H9 (cell line): ENCODE measurements around the gene STK24. TPM values are rescaled to one million over a fixed set of nuclear protein-coding genes. Genes with fewer than 3 reads are reported as not detected.

ENCODE experiments used
- DNase-seq: peaks from one replicate; pipeline ENCODE4 v3.0.0-alpha.2; 2017
- H2AFZ ChIP-seq: one replicate; pipeline ENCODE4 v1.6.1; 2013; ENCODE audit warnings: mild to moderate bottlenecking, low read length, control low read depth, moderate library complexity
- H2AK5ac ChIP-seq: 2 replicates; pipeline ENCODE4 v1.6.1; 2013; ENCODE audit warnings: low read length, control low read depth, mixed read lengths; ENCODE audit not compliant: insufficient read length
- H2BK120ac ChIP-seq: one replicate; pipeline ENCODE4 v1.6.1; 2013; ENCODE audit warnings: low read depth, mild to moderate bottlenecking, low read length, control low read depth, inconsistent platforms; ENCODE audit not compliant: poor library complexity, severe bottlenecking
- H2BK12ac ChIP-seq: 2 replicates; pipeline ENCODE4 v1.6.1; 2013; ENCODE audit warnings: low read length, control low read depth, mixed read lengths, low read depth; ENCODE audit not compliant: insufficient read length
- H2BK15ac ChIP-seq: 2 replicates; pipeline ENCODE4 v1.6.1; 2013; ENCODE audit warnings: low read depth, low read length, control low read depth
- H2BK20ac ChIP-seq: one replicate; pipeline ENCODE4 v1.6.1; 2013; ENCODE audit warnings: low read depth, mild to moderate bottlenecking, low read length, control low read depth, inconsistent platforms; ENCODE audit not compliant: poor library complexity, severe bottlenecking
- H2BK5ac ChIP-seq: 2 replicates; pipeline ENCODE4 v1.6.1; 2013; ENCODE audit warnings: low read length, control low read depth, mixed read lengths; ENCODE audit not compliant: insufficient read length
- H3K14ac ChIP-seq: 2 replicates; pipeline ENCODE4 v1.6.1; 2013; ENCODE audit warnings: low read length, control low read depth; ENCODE audit not compliant: insufficient read depth
- H3K18ac ChIP-seq: 2 replicates; pipeline ENCODE4 v1.6.1; 2013; ENCODE audit warnings: low read depth, mild to moderate bottlenecking, mixed read lengths, low read length, control low read depth; ENCODE audit not compliant: insufficient read length
- H3K23ac ChIP-seq: 2 replicates; pipeline ENCODE4 v1.6.1; 2013; ENCODE audit warnings: low read length, control low read depth, mixed read lengths, low read depth; ENCODE audit not compliant: insufficient read length
- H3K23me2 ChIP-seq: 2 replicates; pipeline ENCODE4 v1.6.1; 2013; ENCODE audit warnings: low read depth, mild to moderate bottlenecking, mixed read lengths, low read length, control low read depth; ENCODE audit not compliant: insufficient read length, poor library complexity, severe bottlenecking
- H3K27ac ChIP-seq: 2 replicates; pipeline ENCODE4 v1.5.1; 2013; ENCODE audit warnings: low read length, control low read depth, mixed read lengths, low read depth; ENCODE audit not compliant: insufficient read length
- H3K27me3 ChIP-seq: 2 replicates; pipeline ENCODE4 v1.6.1; 2013; ENCODE audit warnings: low read length, control low read depth, inconsistent platforms; ENCODE audit not compliant: insufficient read depth
- H3K4ac ChIP-seq: 2 replicates; pipeline ENCODE4 v1.6.1; 2013; ENCODE audit warnings: low read depth, mild to moderate bottlenecking, control low read depth, inconsistent platforms, low read length, moderate library complexity
- H3K4me1 ChIP-seq: 2 replicates; pipeline ENCODE4 v1.6.1; 2013; ENCODE audit warnings: low read length, control low read depth, inconsistent platforms; ENCODE audit not compliant: insufficient read depth
- H3K4me2 ChIP-seq: 2 replicates; pipeline ENCODE4 v1.6.1; 2013; ENCODE audit warnings: low read length, control low read depth, mixed read lengths; ENCODE audit not compliant: insufficient read length, insufficient read depth
- H3K56ac ChIP-seq: 2 replicates; pipeline ENCODE4 v1.6.1; 2013; ENCODE audit warnings: low read depth, mild to moderate bottlenecking, mixed read lengths, low read length, control low read depth; ENCODE audit not compliant: insufficient read length
- H3K79me1 ChIP-seq: 2 replicates; pipeline ENCODE4 v1.6.1; 2013; ENCODE audit warnings: low read depth, mild to moderate bottlenecking, moderate library complexity, low read length, control low read depth, inconsistent platforms; ENCODE audit not compliant: insufficient read depth, poor library complexity, severe bottlenecking
- H3K79me2 ChIP-seq: 2 replicates; pipeline ENCODE4 v1.6.1; 2013; ENCODE audit warnings: low read length, control low read depth, inconsistent platforms; ENCODE audit not compliant: insufficient read depth
- H3K9ac ChIP-seq: 2 replicates; pipeline ENCODE4 v1.6.1; 2013; ENCODE audit warnings: low read length, control low read depth, mixed read lengths; ENCODE audit not compliant: insufficient read length; ENCODE audit errors: extremely low read depth
- H3K9me3 ChIP-seq: one replicate; pipeline ENCODE4 v1.6.1; 2013; ENCODE audit warnings: low read depth, low read length, inconsistent platforms; ENCODE audit not compliant: control insufficient read depth
- H3T11ph ChIP-seq: one replicate; pipeline ENCODE4 v1.6.1; 2013; ENCODE audit warnings: mild to moderate bottlenecking, low read length, control low read depth, inconsistent platforms
- H4K20me1 ChIP-seq: one replicate; pipeline ENCODE4 v1.6.1; 2013; ENCODE audit not compliant: control insufficient read depth, insufficient read length, insufficient read depth
- H4K5ac ChIP-seq: 2 replicates; pipeline ENCODE4 v1.6.1; 2013; ENCODE audit warnings: low read depth, mild to moderate bottlenecking, mixed read lengths, low read length, control low read depth; ENCODE audit not compliant: insufficient read length
- H4K8ac ChIP-seq: replicated peaks from 2 replicates; pipeline ENCODE4 v1.6.1; 2013; ENCODE audit warnings: low read length, control low read depth, mixed read lengths, low read depth; ENCODE audit not compliant: insufficient read length
- H4K91ac ChIP-seq: 2 replicates; pipeline ENCODE4 v1.6.1; 2013; ENCODE audit warnings: low read depth, mild to moderate bottlenecking, moderate library complexity, mixed read lengths, low read length, control low read depth; ENCODE audit not compliant: insufficient read length
- H3K27ac Mint-ChIP-seq, 3 experiments: 2 replicates in 2 of 3; 3 replicates in 1 of 3; pipeline ENCODE4 v1.8.0; 2020 to 2021; ENCODE audit warnings: mixed read lengths in 3 of 3, mild to moderate bottlenecking in 1 of 3, moderate library complexity in 1 of 3
- H3K27me3 Mint-ChIP-seq: 2 replicates; pipeline ENCODE4 v1.8.0; 2021; ENCODE audit warnings: low read depth, mild to moderate bottlenecking, moderate library complexity, mixed read lengths
- H3K36me3 Mint-ChIP-seq, 3 experiments: 2 replicates in 2 of 3; 3 replicates in 1 of 3; pipeline ENCODE4 v1.8.0; 2020 to 2021; ENCODE audit warnings: low read depth in 3 of 3, mixed read lengths in 3 of 3; ENCODE audit not compliant: insufficient read depth in 1 of 3
- H3K4me1 Mint-ChIP-seq, 2 experiments: 2 replicates each; pipeline ENCODE4 v1.8.0; 2020; ENCODE audit warnings: mixed read lengths in 2 of 2
- H3K4me3 Mint-ChIP-seq, 2 experiments: 2 replicates in 1 of 2; 3 replicates in 1 of 2; pipeline ENCODE4 v1.8.0; 2020 to 2021; ENCODE audit warnings: mild to moderate bottlenecking in 2 of 2, mixed read lengths in 2 of 2, moderate library complexity in 1 of 2
- H3K9me3 Mint-ChIP-seq, 2 experiments: 2 replicates in 1 of 2; 3 replicates in 1 of 2; pipeline ENCODE4 v1.8.0; 2020; ENCODE audit warnings: mild to moderate bottlenecking in 2 of 2, mixed read lengths in 2 of 2, moderate library complexity in 1 of 2
- CTCF ChIP-seq: fragments of 200-600 bp; sonication (generic); conservative IDR thresholded peaks from 3 replicates; pipeline ENCODE4 v1.8.0; 2021; ENCODE audit warnings: antibody characterized with exemption, mild to moderate bottlenecking
- WGBS: extraction: QIAGEN DNeasy Blood & Tissue Kit; methylation state at CpG from one replicate; pipeline ENCODE4 v1.1.7; 2013; ENCODE audit warnings: missing lambda C conversion rate, low lambda C conversion rate, mixed read lengths; ENCODE audit not compliant: insufficient read length; ENCODE audit errors: extremely low coverage; 5-methylcytosine and 5-hydroxymethylcytosine counted together
- total RNA-seq: library from RNA; stranded (reverse); gene quantifications from 2 replicates; pipeline ENCODE4 v1.2.1, GENCODE V29; 2021

STK24 gene
- total RNA-seq, 1 experiment from 2014 or later = 134 TPM

DNA sequence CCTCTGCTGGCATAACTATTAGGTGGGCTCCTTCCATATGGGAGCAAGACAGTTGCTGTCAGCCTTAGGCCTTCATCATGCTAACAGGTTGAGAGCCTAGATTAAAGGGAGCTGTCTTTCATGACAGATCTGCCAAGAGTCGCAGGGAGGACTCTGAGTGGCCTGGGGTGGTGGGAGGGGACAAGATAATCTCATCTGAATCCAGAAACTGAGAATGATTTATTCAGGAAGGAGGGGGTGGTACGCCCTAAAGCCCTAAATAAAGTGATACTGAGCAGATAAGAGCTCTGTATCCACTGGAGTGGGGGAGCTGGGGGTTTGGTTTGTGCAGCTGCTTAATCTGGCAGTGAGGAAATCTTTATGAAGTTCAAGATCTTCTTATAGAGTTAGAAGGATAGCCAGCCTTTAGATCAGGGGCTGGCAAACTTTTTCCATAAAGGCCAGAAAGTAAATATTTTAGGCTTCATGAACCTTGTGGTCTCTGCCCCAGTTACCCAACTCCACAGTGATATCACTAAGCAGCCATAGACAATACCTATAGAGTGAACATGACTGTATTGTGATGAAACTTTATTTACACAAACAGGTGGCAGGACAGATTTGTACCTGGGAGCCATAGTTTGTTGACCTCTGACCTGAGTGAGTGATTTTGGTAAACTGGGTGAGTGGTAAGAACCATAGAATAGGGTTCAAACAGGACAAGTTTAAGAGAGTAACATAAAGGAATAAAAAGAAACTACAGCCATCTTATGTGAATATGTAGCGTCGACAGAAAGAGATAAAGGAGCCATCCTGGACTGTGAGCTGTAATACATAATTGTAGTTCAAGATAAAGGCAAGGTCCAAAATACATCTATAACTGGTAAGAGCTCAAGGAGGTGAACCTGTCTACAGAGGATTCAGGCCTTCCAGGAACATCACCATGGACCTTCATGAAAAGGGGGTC lies 9.8 kb upstream of the STK24 start:
- no CpG with 5 or more reads among the region's 4 CpGs for WGBS
- no peak for TF ChIP-seq CTCF

More for the DNA sequence above, 9.8 kb upstream of the STK24 start:
- no peaks in the 10 kb centered on the region for H3K79me1 ChIP-seq
- no peak overlapping the region for H2BK5ac ChIP-seq
- no peak overlapping the region for H3K27ac ChIP-seq
- Mint-ChIP-seq H3K4me3 (no peak overlapping the region), H3K9me3 (no peaks in the 10 kb centered on the region), H3K4me1 (peaks cover 0 to 5% of the 10 kb centered on the region in 2 experiments; a peak in 1 of 4 replicates), H3K36me3 (no peaks in the 10 kb centered on the region), H3K27me3 (peaks cover 3% of the 10 kb centered on the region; the same call in 1 of the 2 replicates), H3K27ac (peak overlapping the region in 1 of 3 experiments; percentile 56; a peak in 2 of 7 replicates)
- H2AFZ ChIP-seq = no peak overlapping the region
- H3K23ac ChIP-seq = no peak overlapping the region
- no peak overlapping the region for H2AK5ac ChIP-seq
- H2BK15ac ChIP-seq = no peak overlapping the region
- no peak overlapping the region for H2BK12ac ChIP-seq
- H3K79me2 ChIP-seq = no peaks in the 10 kb centered on the region
- no peak overlapping the region for H3T11ph ChIP-seq
- H3K14ac ChIP-seq = no peak overlapping the region
- no peak overlapping the region for H2BK20ac ChIP-seq
- no peaks in the 10 kb centered on the region for H3K23me2 ChIP-seq
- no peaks in the 10 kb centered on the region for H4K20me1 ChIP-seq
- DNase-seq = no peak
- H3K9me3 ChIP-seq = no peaks in the 10 kb centered on the region
- H3K4ac ChIP-seq = no peak overlapping the region
- no peak overlapping the region for H3K4me2 ChIP-seq
- no peaks in the 10 kb centered on the region for H3K27me3 ChIP-seq
- H3K18ac ChIP-seq = no peak overlapping the region
- H4K91ac ChIP-seq = no peak overlapping the region
- H2BK120ac ChIP-seq = no peak overlapping the region
- H3K56ac ChIP-seq = no peak overlapping the region
- H3K9ac ChIP-seq = no peak overlapping the region
- no peaks in the 10 kb centered on the region for H3K4me1 ChIP-seq
- H4K5ac ChIP-seq = no peak overlapping the region
- H4K8ac ChIP-seq = no peak overlapping the region
